ENCODE measurements around the gene ZNF331. TPM values are rescaled to one million over a fixed set of nuclear protein-coding genes. Genes with fewer than 3 reads are reported as not detected.

The ZNF331 gene
- total and polyA plus RNA-seq, 2 of the 8 experiments (the other 6 are each of a cell fraction or from before 2014, with no cell fraction given): 30.0 to 44.1 TPM

DNA sequence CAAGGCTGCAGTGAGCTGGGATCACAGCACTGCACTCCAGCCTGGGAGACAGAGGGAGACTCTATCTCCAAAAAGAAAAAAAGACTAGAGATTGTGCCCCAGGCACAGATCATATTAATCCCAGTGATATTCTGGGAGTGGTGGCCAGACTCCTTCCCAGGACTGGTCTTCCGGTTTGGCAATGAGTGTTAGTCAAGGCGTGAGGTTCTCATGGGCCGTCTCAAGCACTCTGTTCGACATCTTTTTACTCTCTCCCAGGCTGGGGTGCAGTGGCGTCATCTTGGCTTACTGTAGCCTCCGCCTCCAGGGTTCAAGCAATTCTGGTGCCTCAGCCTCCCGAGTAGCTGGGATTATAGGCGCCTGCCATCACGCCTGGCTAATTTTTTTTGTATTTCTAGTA, 88.5 kb downstream of the ZNF331 start (continued):
- TF ChIP-seq CHD7 (IDR thresholded peaks at IDR 0.05; ENCODE audit: insufficient replicate concordance, low read length): no peak
- TF ChIP-seq NANOG (IDR thresholded peaks at IDR 0.05; ENCODE audit: insufficient read depth, low read depth, low read length, poor library complexity, severe bottlenecking): no peak
- TF ChIP-seq TCF12 (IDR thresholded peaks at IDR 0.05; ENCODE audit: low read depth, low read length): no peak
- no peak for TF ChIP-seq RAD21 (IDR thresholded peaks at IDR 0.05 in 1 of 2, conservative IDR thresholded peaks at IDR 0.05 in 1 of 2; ENCODE audit: low read depth in 2 of 2, low read length in 2 of 2)
- no peak for TF ChIP-seq NRF1 (IDR thresholded peaks at IDR 0.05; ENCODE audit: low read depth, low read length)
- no peak for TF ChIP-seq TEAD4 (IDR thresholded peaks at IDR 0.05; ENCODE audit: low read depth, low read length)
- no peak for TF ChIP-seq ASH2L (IDR thresholded peaks at IDR 0.05; ENCODE audit: low read length)
- TF ChIP-seq JUND (IDR thresholded peaks at IDR 0.05; ENCODE audit: low read length): no peak
- no peak for TF ChIP-seq E2F6 (IDR thresholded peaks at IDR 0.05)
- TF ChIP-seq CEBPB (IDR thresholded peaks at IDR 0.05; ENCODE audit: low read depth, low read length): no peak
- no peak for TF ChIP-seq SP1 (IDR thresholded peaks at IDR 0.05; ENCODE audit: low read depth, low read length)

All from H1 (cell line).